Inferior parietal cortex (tissue), 1 donor: Measurements from ENCODE around the gene CGNL1.

ENCODE experiments used
- DNase-seq: peaks from one replicate; pipeline ENCODE4 v3.0.0-alpha.2; 2016; ENCODE audit errors: extremely low spot score

Gene CGNL1

DNA sequence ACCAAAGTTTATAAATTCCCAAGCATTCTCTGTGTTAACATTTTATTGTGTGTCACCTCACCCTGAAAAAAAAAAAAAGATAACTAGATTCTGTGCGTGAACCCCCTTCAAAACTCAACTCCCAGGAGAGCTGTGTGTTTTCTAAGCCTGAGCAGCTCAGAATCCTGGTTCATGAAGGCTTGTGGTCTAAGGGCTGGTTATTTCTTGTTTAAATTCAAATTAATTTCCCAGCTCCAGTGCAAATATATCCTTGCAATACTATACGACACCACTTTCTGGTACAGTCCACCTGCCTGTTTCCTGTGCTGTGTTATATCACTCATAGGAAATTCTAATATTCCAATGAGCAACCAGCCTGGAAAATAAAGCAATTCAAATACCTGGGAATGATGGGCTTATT lies 192.0 kb downstream of the CGNL1 start:
- no peak for DNase-seq

GRCh38 chr15:57570340-57570739 lies 194.0 kb downstream of the CGNL1 start:
- no peak for DNase-seq

DNA sequence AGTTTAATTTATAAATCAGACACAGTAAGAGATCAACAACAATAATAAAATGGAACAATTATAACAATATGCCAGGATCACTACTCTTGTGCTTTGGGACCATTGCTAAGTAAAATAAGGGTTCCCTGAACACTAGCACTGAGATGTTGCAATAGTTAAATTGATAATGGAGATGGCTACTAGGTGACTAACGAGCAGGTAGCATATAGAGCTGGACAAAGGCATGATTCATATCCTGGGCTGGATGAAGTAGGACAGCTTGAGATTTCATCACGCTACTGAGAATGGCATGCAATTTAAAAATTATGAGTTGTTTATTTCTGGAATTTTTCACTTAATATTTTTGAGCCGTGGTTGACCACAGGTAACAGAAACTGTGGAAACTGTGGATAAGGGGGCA lies 194.7 kb downstream of the CGNL1 start:
- no peak for DNase-seq

DNA sequence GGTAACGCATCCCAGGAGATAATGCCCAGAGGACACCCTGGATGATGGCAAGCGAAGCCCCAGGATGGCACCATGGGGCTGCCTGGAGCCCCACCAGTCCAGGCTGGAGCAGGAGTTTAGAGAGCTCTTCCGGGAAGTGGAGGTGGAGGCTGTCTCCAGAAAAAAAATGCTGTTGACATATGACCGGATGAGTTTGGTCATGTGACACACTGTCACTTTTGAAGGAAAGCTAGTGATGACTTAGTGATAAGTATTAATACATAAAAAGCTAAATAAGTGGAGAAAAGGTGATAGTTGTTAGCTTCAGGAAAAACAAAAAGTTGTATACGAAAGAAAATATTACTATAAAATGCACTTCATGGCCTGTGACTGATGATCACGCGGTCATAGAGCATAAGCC lies 195.4 kb downstream of the CGNL1 start:
- no peak for DNase-seq

- no peak for DNase-seq
Observed at GRCh38 chr15:57572468-57572867, 196.2 kb downstream of the CGNL1 start.

- no peak for DNase-seq
Observed at GRCh38 chr15:57573151-57573550, 196.8 kb downstream of the CGNL1 start.

DNA sequence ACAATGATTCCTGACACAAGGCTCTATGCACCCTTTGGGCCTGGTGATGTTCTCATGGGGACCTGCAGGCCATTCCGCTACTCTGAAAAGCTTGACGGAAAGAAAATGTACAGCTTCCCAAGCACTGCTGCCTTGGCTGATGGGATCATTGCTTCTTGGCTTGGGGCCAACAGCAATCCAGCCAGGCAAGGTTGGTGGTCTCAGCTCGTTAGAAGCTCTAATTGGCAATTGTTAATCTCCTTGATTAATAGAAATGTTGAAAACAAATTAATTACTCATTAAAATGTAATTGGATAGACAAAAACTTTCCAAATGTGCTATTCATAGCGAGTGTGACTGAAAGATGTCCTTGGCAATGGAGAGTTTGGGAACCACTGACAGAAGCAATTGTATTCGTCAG lies 199.1 kb downstream of the CGNL1 start:
- DNase-seq: no peak

DNA sequence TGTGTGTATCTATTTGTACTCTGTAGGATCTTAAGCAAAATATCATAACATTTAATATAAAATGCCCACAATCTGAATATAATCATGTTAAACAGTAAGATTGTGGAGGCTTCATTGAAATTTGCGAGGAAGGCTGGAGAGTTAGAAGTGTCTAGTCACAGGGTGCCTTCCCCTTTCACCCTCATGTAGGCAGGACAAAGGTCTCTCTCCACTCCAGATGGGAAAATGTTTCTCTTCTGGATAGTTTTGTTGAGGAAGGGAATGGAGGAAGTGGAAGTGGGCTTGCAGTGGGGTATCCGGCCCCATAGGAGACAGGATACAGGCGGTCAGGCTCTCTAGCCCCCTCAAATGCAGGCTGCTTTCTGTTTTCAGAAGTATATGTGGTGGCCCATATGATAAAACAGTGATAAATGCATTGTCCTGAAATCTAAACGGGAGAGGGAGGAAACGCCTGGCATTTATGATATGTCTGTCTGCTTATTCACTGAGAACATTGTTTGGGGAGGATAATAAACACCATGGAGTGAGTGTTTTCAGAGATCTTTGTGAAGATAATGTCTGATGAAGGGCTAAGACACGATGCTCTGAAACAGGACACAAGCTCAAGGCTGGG lies 202.1 kb downstream of the CGNL1 start:
- no peak for DNase-seq

GRCh38 chr15:57580428-57580827 lies 204.1 kb downstream of the CGNL1 start:
- DNase-seq: no peak

- no peak for DNase-seq
Observed at GRCh38 chr15:57580866-57581265, 204.6 kb downstream of the CGNL1 start.

GRCh38 chr15:57582090-57582489 lies 205.8 kb downstream of the CGNL1 start:
- DNase-seq: no peak

DNA sequence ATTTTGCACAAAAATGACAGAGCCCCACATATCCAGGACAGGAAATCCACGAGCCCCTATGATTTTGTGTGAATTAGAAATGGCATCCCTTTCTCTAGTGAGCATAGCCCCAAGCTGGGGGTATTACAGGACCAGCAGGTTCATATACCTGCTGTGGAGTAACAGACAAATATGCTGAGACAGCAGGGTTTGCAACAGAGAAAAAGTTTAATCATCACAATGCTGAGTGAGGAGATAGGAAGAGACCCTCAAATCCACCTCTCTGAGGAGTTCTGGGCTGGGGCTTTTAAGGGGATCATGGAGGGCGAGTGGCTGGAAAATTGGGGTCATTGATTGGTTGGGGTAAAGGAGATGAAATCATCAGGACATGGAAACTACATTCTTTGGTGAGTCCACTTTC lies 207.0 kb downstream of the CGNL1 start:
- DNase-seq: no peak

DNA sequence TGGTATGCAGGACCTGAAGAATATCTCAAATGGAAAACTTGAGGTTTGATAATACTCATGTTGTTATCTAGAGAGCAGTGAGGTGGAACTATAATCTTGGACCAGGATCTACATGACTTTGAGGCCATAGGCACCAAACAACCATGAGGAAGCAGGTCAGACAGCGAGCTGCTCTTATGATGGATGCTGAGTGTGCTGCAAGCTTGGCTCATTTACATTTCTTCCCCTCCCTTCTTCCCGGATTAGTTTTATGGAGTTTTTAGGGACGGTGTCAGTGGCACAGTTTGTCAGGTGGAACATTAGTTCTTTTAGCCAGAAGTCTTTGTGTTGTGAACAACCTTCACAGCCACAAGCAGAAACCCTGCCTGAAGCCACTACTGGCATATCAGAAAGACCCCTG lies 207.4 kb downstream of the CGNL1 start:
- no peak for DNase-seq

DNA sequence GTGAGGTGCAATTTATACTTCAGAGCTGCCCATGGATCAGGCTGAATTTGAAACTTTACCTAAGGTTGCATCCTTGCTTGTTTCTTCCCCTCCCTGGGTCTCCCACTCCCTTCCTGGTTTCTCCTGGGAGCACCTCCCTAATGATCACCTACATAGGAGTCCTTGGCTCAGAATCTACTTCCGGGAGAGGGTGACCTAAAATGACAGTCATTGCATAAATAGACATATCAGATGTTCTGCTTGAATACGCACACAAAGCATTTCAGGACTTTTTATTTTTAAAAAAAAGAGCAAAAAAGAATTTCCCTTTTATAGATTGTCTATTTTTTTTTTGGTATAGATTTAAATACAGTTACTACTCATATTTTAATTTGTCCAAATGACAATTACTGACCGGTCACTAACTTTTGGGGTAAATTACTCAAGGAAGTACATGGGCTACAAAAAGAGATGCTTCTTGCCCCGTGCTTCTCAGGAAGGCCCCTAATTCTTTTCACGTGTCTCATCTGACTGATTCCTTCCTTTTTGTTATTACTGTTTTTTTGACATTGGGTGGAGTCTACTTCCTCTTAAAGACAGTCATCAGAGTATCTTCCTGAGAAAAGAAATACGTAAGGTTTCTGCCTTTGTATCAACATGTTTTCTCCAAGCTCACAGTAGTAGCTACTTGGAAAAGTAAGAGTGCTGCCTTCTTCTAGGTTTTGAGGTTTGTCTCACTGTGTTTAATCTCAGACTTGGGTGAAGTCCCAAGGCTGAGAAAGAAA lies 210.5 kb downstream of the CGNL1 start:
- DNase-seq: no peak

- DNase-seq: no peak
Observed at GRCh38 chr15:57589281-57589680, 213.0 kb downstream of the CGNL1 start.

DNA sequence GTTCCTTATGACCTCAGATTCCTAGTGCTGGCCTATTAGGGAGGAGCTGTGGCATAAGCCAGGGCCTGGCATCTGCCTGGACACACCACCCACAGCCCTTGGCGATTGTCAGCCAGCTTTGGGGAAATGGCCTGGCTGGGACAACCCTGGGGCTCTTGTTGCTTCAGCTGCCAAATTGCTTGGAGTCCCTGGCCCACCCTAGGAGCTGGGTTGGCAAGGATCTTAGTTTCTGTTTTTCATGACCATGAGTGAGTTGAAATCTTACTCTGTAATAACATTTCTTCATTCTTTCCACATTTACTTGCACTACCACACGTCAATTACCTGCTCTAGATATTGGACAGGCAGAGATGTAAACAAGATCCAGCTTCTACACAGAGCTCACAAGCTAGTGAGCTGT lies 213.4 kb downstream of the CGNL1 start:
- no peak for DNase-seq

DNA sequence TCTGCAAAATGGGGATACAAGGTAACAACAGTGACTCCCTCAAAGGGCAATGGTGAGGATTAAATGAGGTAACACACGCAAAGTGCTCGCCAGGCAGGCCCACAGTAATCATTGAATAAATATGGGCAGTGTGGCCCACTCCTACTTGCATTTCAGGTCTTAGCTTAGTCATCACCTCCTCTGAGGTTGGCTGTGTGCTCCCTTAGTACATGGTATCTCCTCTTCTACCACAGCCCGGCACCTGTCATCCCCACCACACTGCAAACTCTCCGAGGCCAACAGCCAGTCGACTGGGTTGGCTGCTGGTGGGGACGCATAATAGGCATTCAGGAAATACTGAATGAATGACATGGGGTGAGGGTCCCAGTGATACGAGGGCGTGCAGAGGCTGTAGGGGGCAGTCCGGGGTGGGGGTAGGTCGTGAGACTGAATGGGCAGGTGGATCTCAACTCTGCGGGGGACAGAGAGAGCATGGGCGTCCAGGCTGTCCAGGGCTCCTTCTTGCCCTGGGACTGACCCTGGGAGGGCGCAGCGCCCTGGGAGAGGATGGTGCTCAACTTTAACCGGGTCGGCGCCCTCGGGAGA lies 215.0 kb downstream of the CGNL1 start:
- no peak for DNase-seq

GRCh38 chr15:57591822-57592367 lies 215.6 kb downstream of the CGNL1 start, which contains the start of gene MYZAP:
Gene MYZAP (plus strand): TSS chr15:57591904. CDS start chr15:57592035, 131 bp downstream.
- DNase-seq: no peak

- DNase-seq: no peak
Observed at GRCh38 chr15:57592426-57592825, 216.1 kb downstream of the CGNL1 start.

- DNase-seq: no peak
Observed at GRCh38 chr15:57592836-57593420, 216.6 kb downstream of the CGNL1 start.

- DNase-seq: no peak
Observed at GRCh38 chr15:57594479-57594878, 218.2 kb downstream of the CGNL1 start.
